ENCODE data around the gene MED22.

The MED22 gene

DNA sequence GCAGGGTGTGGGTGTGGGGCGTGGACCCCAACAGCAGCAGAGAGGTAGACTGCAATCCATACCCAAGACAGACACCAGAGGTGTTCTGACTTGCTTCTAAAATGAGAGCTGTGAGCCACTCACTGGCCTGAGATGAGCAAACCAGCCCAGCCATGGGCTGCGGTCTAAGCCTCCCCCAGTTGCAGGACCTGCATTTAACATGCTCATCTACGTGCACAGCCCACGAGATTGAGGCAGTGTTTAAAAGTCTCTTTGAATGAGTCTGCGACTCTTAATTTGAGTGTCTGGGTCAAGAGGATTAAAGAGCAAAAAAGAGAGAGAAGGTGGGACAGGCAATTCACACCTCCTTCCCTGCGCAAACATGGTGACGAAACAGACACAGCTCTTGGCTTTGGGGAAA, 22.0 kb upstream of the MED22 start:
- no peaks in the 10 kb centered on the region for H3F3A ChIP-seq (ENCODE audit: insufficient read depth, low read length)
- H4K20me1 ChIP-seq (ENCODE audit: insufficient read depth, low read length): peaks cover 47% of the 10 kb centered on the region
- H3K4me1 ChIP-seq (ENCODE audit: low read length): no peaks in the 10 kb centered on the region
- peaks cover 8% of the 10 kb centered on the region; the same call in 1 of the 2 replicates for H3K36me3 ChIP-seq (replicated peaks; ENCODE audit: insufficient read depth, low read length)
- no peaks in the 10 kb centered on the region for H3K9me2 ChIP-seq (replicated peaks; ENCODE audit: insufficient read depth, low read length)
- H3K27ac ChIP-seq (ENCODE audit: low read length): no peak overlapping the region
- no peak for DNase-seq
- no peak for TF ChIP-seq EZH2 (optimal IDR thresholded peaks at IDR 0.05; ENCODE audit: low read depth, low read length)
- no peak for TF ChIP-seq EZH2phosphoT487 (IDR thresholded peaks at IDR 0.05; ENCODE audit: low read length)
- TF ChIP-seq, protein P1, sequence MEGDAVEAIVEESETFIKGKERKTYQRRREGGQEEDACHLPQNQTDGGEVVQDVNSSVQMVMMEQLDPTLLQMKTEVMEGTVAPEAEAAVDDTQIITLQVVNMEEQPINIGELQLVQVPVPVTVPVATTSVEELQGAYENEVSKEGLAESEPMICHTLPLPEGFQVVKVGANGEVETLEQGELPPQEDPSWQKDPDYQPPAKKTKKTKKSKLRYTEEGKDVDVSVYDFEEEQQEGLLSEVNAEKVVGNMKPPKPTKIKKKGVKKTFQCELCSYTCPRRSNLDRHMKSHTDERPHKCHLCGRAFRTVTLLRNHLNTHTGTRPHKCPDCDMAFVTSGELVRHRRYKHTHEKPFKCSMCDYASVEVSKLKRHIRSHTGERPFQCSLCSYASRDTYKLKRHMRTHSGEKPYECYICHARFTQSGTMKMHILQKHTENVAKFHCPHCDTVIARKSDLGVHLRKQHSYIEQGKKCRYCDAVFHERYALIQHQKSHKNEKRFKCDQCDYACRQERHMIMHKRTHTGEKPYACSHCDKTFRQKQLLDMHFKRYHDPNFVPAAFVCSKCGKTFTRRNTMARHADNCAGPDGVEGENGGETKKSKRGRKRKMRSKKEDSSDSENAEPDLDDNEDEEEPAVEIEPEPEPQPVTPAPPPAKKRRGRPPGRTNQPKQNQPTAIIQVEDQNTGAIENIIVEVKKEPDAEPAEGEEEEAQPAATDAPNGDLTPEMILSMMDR (IDR thresholded peaks at IDR 0.05; ENCODE audit: low read length): no peak
- peaks cover 99% of the 10 kb centered on the region for H3K79me2 ChIP-seq (ENCODE audit: low read length)
- no peak overlapping the region for H3K4me3 ChIP-seq (ENCODE audit: low read length)
- no peak overlapping the region for H2AFZ ChIP-seq (ENCODE audit: low read length)
- no peaks in the 10 kb centered on the region for H3K27me3 ChIP-seq (replicated peaks; ENCODE audit: insufficient read depth, low read length)
- H3K9me3 ChIP-seq (replicated peaks; ENCODE audit: insufficient read depth, low read length): no peaks in the 10 kb centered on the region
- no peak overlapping the region for H3K9ac ChIP-seq (ENCODE audit: low read length)
- H3K4me2 ChIP-seq (ENCODE audit: low read depth, low read length): no peak overlapping the region

DNA sequence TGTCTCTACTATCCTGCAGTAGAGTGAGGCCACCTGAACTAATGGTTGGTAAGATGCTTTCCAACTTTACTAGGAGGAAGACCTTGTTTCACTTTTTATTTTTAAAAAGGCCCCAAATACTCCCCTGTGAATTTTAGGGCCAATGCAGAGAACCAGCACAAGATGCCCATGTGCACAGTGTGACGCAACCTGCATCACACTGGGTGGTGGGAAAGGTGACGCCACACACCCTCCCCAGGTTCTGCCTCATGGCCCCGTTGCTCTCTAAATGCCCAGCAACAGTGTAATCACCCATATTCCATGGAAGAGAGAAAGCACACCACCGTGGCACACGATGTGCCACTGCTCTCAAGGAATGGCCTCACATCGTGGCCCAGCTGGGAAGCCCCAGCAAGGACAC, 21.5 kb upstream of the MED22 start:
- Histone ChIP-seq H2AFZ (ENCODE audit: low read length) (no peak overlapping the region), H3K4me1 (ENCODE audit: low read length) (no peaks in the 10 kb centered on the region), H3K4me2 (ENCODE audit: low read depth, low read length) (no peak overlapping the region), H3F3A (ENCODE audit: insufficient read depth, low read length) (no peaks in the 10 kb centered on the region), H3K9me2 (replicated peaks; ENCODE audit: insufficient read depth, low read length) (no peaks in the 10 kb centered on the region), H3K79me2 (ENCODE audit: low read length) (peaks cover 97% of the 10 kb centered on the region), H3K4me3 (ENCODE audit: low read length) (no peak overlapping the region), H3K36me3 (replicated peaks; ENCODE audit: insufficient read depth, low read length) (peaks cover 8% of the 10 kb centered on the region; the same call in 1 of the 2 replicates), H4K20me1 (ENCODE audit: insufficient read depth, low read length) (peaks cover 47% of the 10 kb centered on the region), H3K27ac (ENCODE audit: low read length) (no peak overlapping the region), H3K9ac (ENCODE audit: low read length) (no peak overlapping the region), H3K27me3 (replicated peaks; ENCODE audit: insufficient read depth, low read length) (no peaks in the 10 kb centered on the region), H3K9me3 (replicated peaks; ENCODE audit: insufficient read depth, low read length) (no peaks in the 10 kb centered on the region)
- TF ChIP-seq EZH2phosphoT487 (IDR thresholded peaks at IDR 0.05; ENCODE audit: low read length) (no peak), EZH2 (optimal IDR thresholded peaks at IDR 0.05; ENCODE audit: low read depth, low read length) (no peak)
- TF ChIP-seq, protein P1 (IDR thresholded peaks at IDR 0.05; ENCODE audit: low read length): no peak
- DNase-seq: no peak

DNA sequence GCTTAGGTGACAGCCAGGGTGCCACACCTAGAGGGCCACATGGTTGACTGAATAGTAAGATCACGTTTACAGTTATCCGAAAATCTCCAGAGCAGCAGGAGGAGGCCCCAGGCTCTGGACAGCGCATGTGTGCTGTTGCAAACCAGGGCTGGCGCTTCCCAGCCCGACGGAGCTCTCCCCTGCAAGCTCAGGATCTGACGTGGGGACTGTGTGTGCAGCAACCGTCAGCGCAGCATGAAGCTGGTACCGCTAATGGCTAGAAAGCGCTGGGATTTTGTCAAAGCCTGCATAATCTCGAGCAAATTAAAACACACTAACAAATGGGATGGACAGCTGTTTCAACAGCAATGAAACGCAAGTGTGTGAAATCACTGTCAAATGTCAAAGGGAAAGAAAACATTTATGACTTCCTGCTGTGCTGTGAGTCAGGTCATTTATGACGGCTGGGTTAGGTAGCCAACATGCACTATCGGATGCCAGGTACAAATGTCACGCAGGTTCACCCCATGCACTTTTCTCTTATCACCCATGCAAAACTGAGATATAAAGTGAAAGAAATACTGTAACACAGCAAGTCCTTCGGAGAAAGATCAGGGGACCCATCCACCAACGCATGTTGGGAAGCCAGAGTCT, 20.4 kb upstream of the MED22 start:
- H3K4me2 ChIP-seq (ENCODE audit: low read depth, low read length): no peak overlapping the region
- no peak overlapping the region for H3K9ac ChIP-seq (ENCODE audit: low read length)
- no peaks in the 10 kb centered on the region for H3F3A ChIP-seq (ENCODE audit: insufficient read depth, low read length)
- no peaks in the 10 kb centered on the region for H3K9me2 ChIP-seq (replicated peaks; ENCODE audit: insufficient read depth, low read length)
- TF ChIP-seq EZH2 (optimal IDR thresholded peaks at IDR 0.05; ENCODE audit: low read depth, low read length) (no peak), EZH2phosphoT487 (IDR thresholded peaks at IDR 0.05; ENCODE audit: low read length) (no peak)
- TF ChIP-seq, protein P1 (IDR thresholded peaks at IDR 0.05; ENCODE audit: low read length): no peak
- DNase-seq: no peak
- no peak overlapping the region for H3K27ac ChIP-seq (ENCODE audit: low read length)
- H3K79me2 ChIP-seq (ENCODE audit: low read length): peaks cover 86% of the 10 kb centered on the region
- no peaks in the 10 kb centered on the region for H3K4me1 ChIP-seq (ENCODE audit: low read length)
- no peaks in the 10 kb centered on the region for H3K9me3 ChIP-seq (replicated peaks; ENCODE audit: insufficient read depth, low read length)
- H3K4me3 ChIP-seq (ENCODE audit: low read length): no peak overlapping the region
- peaks cover 47% of the 10 kb centered on the region for H4K20me1 ChIP-seq (ENCODE audit: insufficient read depth, low read length)
- H2AFZ ChIP-seq (ENCODE audit: low read length): no peak overlapping the region
- H3K36me3 ChIP-seq (replicated peaks; ENCODE audit: insufficient read depth, low read length): peaks cover 9% of the 10 kb centered on the region; the same call in 1 of the 2 replicates
- H3K27me3 ChIP-seq (replicated peaks; ENCODE audit: insufficient read depth, low read length): no peaks in the 10 kb centered on the region
